ENCODE measurements around the gene TP63. TPM values are rescaled to one million over a fixed set of nuclear protein-coding genes. Genes with fewer than 3 reads are reported as not detected.

TP63 gene
- total RNA-seq, 1 experiment from 2014 or later, result 3.6 TPM

DNA sequence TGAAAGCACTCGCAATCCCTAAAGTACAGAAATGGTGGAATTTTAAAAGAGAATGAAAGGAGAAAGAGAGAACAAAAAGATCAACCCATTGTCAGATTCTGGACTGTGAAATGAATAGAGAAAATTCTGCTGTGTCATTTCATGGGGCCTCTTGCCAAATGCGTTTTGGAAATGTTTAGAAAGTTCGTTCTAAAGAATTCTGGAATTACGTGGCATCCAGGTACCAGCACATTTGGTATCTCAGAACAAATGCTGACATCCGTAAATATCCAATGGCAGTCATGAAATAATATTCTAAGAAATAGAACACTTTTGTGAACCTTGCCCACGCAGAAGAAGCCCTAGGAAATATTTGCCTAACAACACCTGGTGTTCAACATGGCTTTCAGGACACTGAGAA lies 270.3 kb downstream of the TP63 start:
- BruUV-seq (replicated peaks), result no TSS peak
- ChIA-PET POLR2A (ENCODE audit: unreplicated experiment) (no interaction called here), CTCF (no interaction called here)
- H3K27ac ChIP-seq, result no peak overlapping the region
- no peak for DNase-seq
- H4K20me1 ChIP-seq (ENCODE audit: insufficient read depth), result no peaks in the 10 kb centered on the region
- H3K4me1 ChIP-seq (replicated peaks; ENCODE audit: insufficient read depth), result no peaks in the 10 kb centered on the region
- H3K4me2 ChIP-seq, result no peak overlapping the region
- no peaks in the 10 kb centered on the region for H3K9me2 ChIP-seq (ENCODE audit: insufficient read depth)
- H3K4me3 ChIP-seq, result no peak overlapping the region
- no peak for TF ChIP-seq EZH2 (IDR thresholded peaks at IDR 0.05; ENCODE audit: low read depth)
- TF ChIP-seq, protein P1, sequence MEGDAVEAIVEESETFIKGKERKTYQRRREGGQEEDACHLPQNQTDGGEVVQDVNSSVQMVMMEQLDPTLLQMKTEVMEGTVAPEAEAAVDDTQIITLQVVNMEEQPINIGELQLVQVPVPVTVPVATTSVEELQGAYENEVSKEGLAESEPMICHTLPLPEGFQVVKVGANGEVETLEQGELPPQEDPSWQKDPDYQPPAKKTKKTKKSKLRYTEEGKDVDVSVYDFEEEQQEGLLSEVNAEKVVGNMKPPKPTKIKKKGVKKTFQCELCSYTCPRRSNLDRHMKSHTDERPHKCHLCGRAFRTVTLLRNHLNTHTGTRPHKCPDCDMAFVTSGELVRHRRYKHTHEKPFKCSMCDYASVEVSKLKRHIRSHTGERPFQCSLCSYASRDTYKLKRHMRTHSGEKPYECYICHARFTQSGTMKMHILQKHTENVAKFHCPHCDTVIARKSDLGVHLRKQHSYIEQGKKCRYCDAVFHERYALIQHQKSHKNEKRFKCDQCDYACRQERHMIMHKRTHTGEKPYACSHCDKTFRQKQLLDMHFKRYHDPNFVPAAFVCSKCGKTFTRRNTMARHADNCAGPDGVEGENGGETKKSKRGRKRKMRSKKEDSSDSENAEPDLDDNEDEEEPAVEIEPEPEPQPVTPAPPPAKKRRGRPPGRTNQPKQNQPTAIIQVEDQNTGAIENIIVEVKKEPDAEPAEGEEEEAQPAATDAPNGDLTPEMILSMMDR (conservative IDR thresholded peaks at IDR 0.05), result no peak
- H3F3A ChIP-seq (ENCODE audit: insufficient read depth, low read depth), result no peaks in the 10 kb centered on the region
- H3K36me3 ChIP-seq (ENCODE audit: low read depth), result no peaks in the 10 kb centered on the region
- no peaks in the 10 kb centered on the region for H3K27me3 ChIP-seq (ENCODE audit: insufficient read depth, low read depth)
- H3K79me2 ChIP-seq (ENCODE audit: low read depth), result no peaks in the 10 kb centered on the region
- intact Hi-C loops (cut with micrococcal nuclease; ENCODE audit: unreplicated experiment), result no loop called here
- no peak overlapping the region for H2AFZ ChIP-seq
- H3K9me3 ChIP-seq (ENCODE audit: insufficient read depth, low read depth), result peaks cover 14% of the 10 kb centered on the region

GRCh38 chr3:189902230-189903186 lies 271.3 kb downstream of the TP63 start:
- H3K27me3 ChIP-seq (ENCODE audit: insufficient read depth, low read depth), result no peaks in the 10 kb centered on the region
- BruUV-seq (replicated peaks), result no TSS peak
- intact Hi-C loops (cut with micrococcal nuclease; ENCODE audit: unreplicated experiment), result no loop called here
- peaks cover 18% of the 10 kb centered on the region for H3K9me3 ChIP-seq (ENCODE audit: insufficient read depth, low read depth)
- TF ChIP-seq, protein P1 (conservative IDR thresholded peaks at IDR 0.05), result no peak
- TF ChIP-seq EZH2 (IDR thresholded peaks at IDR 0.05; ENCODE audit: low read depth), result no peak
- POLR2A ChIA-PET (ENCODE audit: unreplicated experiment), result no interaction called here
- no peaks in the 10 kb centered on the region for H4K20me1 ChIP-seq (ENCODE audit: insufficient read depth)
- H3K4me1 ChIP-seq (replicated peaks; ENCODE audit: insufficient read depth), result peaks cover 4% of the 10 kb centered on the region
- no peak overlapping the region for H3K4me3 ChIP-seq
- 0 out of 2 replicates have a peak, but pooled peaks cover 1% of the 10 kb centered on the region for H3K36me3 ChIP-seq (ENCODE audit: low read depth)
- no peak for DNase-seq
- H3K4me2 ChIP-seq, result no peak overlapping the region
- H3K9me2 ChIP-seq (ENCODE audit: insufficient read depth), result no peaks in the 10 kb centered on the region
- no peak overlapping the region for H2AFZ ChIP-seq
- H3F3A ChIP-seq (ENCODE audit: insufficient read depth, low read depth), result peaks cover 1% of the 10 kb centered on the region; the same call in 1 of the 2 replicates
- H3K27ac ChIP-seq, result no peak overlapping the region
- H3K79me2 ChIP-seq (ENCODE audit: low read depth), result no peaks in the 10 kb centered on the region
- CTCF ChIA-PET, result no interaction called here

- no peaks in the 10 kb centered on the region for H3K79me2 ChIP-seq (ENCODE audit: low read depth)
- ChIA-PET POLR2A (ENCODE audit: unreplicated experiment) (no interaction called here), CTCF (no interaction called here)
- H3K36me3 ChIP-seq (ENCODE audit: low read depth), result 0 out of 2 replicates have a peak, but pooled peaks cover 5% of the 10 kb centered on the region
- no peak overlapping the region for H2AFZ ChIP-seq
- H3K4me1 ChIP-seq (replicated peaks; ENCODE audit: insufficient read depth), result peaks cover 16% of the 10 kb centered on the region
- DNase-seq, result no peak
- peaks cover 23% of the 10 kb centered on the region for H3K9me3 ChIP-seq (ENCODE audit: insufficient read depth, low read depth)
- intact Hi-C loops (cut with micrococcal nuclease; ENCODE audit: unreplicated experiment), result no loop called here
- H4K20me1 ChIP-seq (ENCODE audit: insufficient read depth), result no peaks in the 10 kb centered on the region
- H3K27me3 ChIP-seq (ENCODE audit: insufficient read depth, low read depth), result no peaks in the 10 kb centered on the region
- BruUV-seq (replicated peaks), result no TSS peak
- TF ChIP-seq, protein P1 (conservative IDR thresholded peaks at IDR 0.05), result no peak
- TF ChIP-seq EZH2 (IDR thresholded peaks at IDR 0.05; ENCODE audit: low read depth), result no peak
- H3K27ac ChIP-seq, result no peak overlapping the region
- H3K4me3 ChIP-seq, result no peak overlapping the region
- H3K4me2 ChIP-seq, result no peak overlapping the region
- H3K9me2 ChIP-seq (ENCODE audit: insufficient read depth), result no peaks in the 10 kb centered on the region
- peaks cover 12% of the 10 kb centered on the region for H3F3A ChIP-seq (ENCODE audit: insufficient read depth, low read depth)
Measured at GRCh38 chr3:189903562-189904250, 272.5 kb downstream of the TP63 start.

All from PC-9 (cell line).